Left ventricle myocardium superior (tissue), 1 donor: Measurements from ENCODE around the gene ACTL7B. TPM values are rescaled to one million over a fixed set of nuclear protein-coding genes. Genes with fewer than 3 reads are reported as not detected.
A peak's percentile ranks its signal among the peaks of the same experiment; 100 is the strongest.
"Not testable (repeated sequence)": the region's sequence is repeated elsewhere in the genome, so short reads cannot be mapped to it uniquely, and the experiment has no call there.

ENCODE experiments used
- ATAC-seq: fragments of 200-7000 bp; cut with Tn5 transposase; one replicate; pipeline ENCODE4 v1.9.1; 2020; ENCODE audit warnings: mild to moderate bottlenecking, moderate library complexity
- DNase-seq: peaks from one replicate; pipeline ENCODE4 v3.0.0-alpha.2; 2020
- intact Hi-C: fragments of 100-400 bp; cut with micrococcal nuclease; formaldehyde crosslinking; loops from one replicate; pipeline ENCODE4 v1.11.0; 2022
- long read RNA-seq: library from polyadenylated mRNA; unstranded; transcript quantifications from one replicate; pipeline ENCODE4 v2.0.0, GENCODE V29; 2021
- total RNA-seq: library from RNA; stranded (reverse); fragmentation: NEBNext Ultra II Directional; extraction: Animal tissue kit (Norgen Biotek cat#: 25700); gene quantifications from one replicate; pipeline ENCODE4 v1.2.1, GENCODE V29; 2021
- donor health status: DM: no; HTN: yes; CAD: no; lungs with severe emphysema.

ACTL7B gene, protein sequence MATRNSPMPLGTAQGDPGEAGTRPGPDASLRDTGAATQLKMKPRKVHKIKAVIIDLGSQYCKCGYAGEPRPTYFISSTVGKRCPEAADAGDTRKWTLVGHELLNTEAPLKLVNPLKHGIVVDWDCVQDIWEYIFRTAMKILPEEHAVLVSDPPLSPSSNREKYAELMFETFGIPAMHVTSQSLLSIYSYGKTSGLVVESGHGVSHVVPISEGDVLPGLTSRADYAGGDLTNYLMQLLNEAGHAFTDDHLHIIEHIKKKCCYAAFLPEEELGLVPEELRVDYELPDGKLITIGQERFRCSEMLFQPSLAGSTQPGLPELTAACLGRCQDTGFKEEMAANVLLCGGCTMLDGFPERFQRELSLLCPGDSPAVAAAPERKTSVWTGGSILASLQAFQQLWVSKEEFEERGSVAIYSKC
- not detected for total RNA-seq
- long read RNA-seq: 0 reads

DNA sequence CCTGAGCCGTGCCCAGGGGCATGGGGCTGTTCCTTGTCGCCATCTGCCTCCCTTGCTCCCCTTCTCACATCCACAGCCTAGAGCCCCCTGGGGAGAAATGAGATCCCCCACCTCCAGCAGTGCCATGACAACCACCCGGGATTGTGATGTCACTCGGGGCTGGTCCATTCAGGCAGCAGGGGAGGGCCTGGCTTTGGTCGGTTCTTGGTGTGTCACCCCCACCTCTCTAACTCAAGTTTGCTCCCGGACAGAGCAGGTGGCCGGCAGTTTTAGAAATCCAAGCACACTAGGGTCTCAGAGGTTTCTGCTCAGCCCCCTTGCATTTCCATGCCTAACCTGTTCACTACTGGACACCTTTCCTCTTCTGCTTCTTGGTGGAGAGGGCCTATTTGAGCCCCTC, at the start of gene ACTL7B:
ACTL7B (minus strand) TSS at position 99 of the 400 bp plus-strand sequence; CDS start at position 43, 56 bp downstream.
- DNase-seq: no peak
- no peak for ATAC-seq
- intact Hi-C loops: no loop called here

DNA sequence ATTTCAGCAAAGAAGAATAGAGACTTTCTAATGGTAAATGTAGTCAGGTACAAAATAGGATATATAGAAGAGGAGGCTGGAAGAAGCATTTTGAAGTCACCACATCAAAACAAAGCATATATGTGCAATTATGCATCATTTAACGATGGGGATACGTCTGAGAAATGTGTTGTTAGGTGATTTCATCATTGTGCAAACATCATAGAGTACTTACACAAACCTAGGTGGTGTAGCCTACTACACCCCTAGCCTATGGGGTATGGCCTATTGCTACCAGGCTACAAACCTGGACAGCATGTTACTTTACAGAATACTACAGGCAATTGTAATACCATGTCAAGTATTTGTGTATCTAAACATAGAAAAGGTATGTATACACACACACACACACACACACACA, 49.7 kb upstream of the ACTL7B start:
- intact Hi-C loops: no loop called here
- no peak for ATAC-seq
- no peak for DNase-seq

DNA sequence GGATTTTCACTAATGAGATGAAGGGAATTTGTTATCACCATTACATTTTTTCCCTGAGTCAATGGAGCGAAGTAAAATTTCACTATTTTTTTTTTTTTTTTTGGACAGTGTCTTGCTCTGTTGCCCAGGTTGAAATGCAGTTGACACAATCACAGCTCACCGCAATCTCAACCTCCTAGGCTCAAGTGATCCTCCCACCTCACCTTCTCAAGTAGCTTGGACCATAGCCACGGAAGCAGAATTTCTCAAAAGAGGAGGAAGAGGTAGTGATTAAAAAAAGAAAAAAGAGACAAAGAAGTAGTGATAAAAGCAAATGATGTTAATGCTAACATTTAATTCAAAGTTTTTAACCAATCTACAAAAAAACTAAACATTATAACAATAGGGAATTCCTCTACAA, 48.4 kb upstream of the ACTL7B start:
- intact Hi-C loops: no loop called here
- ATAC-seq: no peak
- no peak for DNase-seq

DNA sequence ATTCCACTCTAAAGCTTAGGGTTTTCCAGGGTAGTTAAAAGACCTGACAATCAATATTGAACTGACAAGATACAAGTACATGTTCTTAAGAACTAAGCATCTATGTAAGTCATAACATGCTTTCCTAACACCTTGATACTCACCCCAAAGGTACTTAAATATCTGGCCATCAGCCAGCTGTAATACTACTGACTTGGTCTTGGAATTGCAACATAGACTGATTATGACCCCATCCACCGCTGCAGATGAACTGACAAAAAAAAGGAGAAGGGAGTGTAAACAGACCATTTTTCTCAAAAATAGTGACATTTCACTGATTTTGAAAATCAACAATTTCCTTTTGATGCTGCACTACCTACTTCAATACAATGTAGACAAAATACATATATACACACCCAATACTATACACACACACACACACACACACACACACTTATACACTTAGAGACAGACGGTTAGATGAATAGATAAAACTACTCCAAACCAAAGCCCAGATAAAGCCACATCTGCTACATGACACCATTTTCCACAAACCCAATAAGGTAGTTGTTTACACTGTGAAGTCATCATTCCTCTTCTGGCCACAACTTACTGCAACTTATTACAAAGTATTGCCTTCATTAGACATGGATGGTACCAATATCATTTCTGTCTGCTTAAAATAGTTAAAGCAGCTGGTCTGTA, 47.8 kb upstream of the ACTL7B start:
- intact Hi-C loops: no loop called here
- ATAC-seq (no peak), DNase-seq (no peak)

DNA sequence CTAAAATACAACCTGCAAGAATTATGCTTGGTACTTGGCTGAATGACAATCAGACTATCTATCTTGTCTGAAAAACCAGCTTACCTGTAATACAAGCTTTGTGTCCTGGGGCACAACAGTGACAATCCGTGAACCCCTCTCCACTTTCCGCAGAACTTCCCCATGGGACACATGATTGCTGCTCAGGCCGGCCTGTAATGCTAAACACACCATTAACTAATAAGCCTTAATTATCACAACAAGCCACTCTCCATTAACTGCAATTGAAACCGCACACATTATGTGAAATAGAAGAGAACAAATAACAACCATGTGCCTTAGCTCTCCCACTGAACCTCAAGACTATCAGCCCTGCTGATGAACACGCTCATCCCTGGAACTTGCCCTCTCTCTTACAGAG, 44.4 kb upstream of the ACTL7B start:
- no peak for DNase-seq
- ATAC-seq: no peak
- intact Hi-C loops: no loop called here

DNA sequence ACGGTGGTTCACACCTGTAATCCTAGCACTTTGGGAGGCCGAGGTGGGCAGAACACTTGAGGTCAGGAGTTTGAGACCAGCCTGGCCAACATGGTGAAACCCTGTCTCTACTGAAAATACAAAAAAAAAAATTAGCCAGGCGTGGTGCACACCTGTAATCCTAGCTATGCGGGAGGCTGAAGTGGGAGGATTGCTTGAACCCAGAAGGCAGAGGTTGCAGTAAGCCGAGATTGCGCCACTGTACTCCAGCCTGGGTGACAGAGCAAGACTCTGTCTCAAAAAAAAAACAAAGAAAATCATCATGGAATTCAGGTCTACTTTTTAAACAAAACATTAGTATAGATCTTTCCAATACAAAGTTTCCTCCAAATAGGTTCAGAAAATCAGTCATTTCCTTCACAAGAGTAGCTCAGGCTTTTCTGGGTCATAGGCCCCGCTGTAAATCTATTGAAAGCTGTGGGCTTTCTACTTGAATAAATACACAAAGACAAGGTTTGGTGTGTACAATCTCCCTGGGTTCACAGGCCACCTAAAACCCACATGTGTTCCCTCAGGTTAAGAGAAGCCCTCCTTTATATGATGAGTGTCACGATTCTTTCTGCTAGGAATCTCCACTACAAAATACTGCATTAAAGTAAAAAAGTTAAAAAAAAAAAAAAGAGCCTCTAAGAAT, 43.4 kb upstream of the ACTL7B start:
- intact Hi-C loops, DNase-seq, ATAC-seq: not testable (repeated sequence)

DNA sequence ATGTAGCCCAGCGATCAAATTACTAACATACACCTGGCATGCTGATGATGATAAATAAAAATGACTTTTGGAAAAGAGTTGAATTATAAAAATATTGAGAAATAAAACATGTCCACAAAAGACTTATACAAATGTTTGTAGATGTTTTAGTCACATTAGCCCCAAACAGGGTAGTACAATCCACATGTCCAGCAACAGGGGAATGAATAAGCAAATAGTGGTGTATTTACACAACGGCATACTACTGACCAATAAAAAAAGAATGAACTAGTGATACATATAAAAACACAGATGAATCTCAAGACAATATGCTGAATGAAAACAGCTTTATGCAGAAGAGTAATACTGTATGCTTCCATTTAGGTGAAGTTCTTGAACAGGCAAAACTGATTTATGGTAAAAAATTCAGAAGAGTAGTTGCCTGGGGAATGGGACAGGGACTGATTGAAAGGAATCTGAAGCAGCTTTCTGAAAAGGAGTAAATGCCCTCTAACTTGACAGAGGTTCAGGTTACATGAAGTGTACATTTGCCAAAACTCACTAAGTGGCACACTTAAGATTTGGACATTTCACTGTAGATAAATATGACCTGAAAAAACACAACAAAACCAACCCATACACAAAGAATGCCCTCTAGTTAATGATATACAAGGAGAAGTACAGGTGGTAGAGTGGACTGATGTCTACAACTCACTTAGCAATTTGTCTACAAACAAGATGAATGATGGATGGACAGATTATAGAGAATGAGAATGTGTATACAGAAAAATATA, 41.7 kb upstream of the ACTL7B start:
- DNase-seq: no peak
- intact Hi-C loops: no loop called here
- no peak for ATAC-seq

DNA sequence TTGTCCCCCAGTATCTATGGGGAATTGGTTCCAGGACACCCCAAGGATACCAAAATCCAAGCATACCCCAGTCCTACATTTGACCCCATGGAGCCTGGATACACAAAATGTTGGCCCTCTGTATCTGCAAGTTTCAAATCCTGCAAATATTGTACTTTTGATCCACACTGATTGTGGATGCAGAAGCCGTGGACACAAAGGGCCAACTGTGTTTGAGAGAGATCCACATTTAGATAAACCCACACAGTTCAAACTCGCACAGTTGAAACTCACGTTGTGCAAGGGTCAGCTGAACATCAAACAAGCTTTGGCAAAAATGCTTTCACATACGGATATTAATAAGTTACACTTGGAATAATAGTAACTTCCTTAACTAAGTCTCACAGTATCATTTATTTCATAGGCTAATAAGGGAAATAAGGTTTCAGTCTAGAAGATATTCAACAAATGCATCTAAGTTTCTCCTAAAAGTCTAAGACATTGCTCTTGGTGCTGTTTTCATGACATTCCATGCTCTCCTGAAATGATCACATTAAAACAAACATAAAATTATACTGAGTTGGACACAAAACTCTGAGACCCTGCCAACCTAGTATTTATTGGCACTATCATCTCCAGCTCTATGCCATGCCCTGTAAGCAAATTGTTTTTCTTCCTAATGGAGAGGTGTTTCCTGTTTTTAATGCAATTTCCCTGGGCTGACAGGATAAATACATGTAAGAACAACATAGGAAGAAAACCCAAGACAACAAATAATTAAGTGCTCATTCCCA, 38.6 kb upstream of the ACTL7B start:
- no peak for ATAC-seq
- intact Hi-C loops: no loop called here
- no peak for DNase-seq

DNA sequence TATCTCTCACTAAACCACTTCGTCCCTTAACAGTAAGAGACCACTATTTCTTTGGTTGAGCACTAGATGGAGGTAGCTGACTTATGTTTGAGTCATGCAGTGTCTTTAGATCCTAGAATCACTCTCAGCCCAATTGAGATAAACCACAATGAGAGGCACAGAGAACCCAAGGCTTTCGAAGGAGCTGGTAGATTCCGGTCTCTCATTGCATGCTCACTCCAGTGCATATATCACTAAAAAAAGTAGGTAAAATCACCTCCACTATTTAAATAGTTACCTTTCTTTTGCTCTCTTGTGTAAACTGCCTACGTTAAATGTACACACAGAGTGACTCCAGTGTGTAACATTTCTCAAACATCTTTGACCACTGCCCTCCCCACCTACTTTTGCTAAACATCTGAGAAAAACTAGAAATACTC, 33.9 kb upstream of the ACTL7B start:
- intact Hi-C loops: no loop called here
- DNase-seq (no peak), ATAC-seq (peak; percentile 79)

DNA sequence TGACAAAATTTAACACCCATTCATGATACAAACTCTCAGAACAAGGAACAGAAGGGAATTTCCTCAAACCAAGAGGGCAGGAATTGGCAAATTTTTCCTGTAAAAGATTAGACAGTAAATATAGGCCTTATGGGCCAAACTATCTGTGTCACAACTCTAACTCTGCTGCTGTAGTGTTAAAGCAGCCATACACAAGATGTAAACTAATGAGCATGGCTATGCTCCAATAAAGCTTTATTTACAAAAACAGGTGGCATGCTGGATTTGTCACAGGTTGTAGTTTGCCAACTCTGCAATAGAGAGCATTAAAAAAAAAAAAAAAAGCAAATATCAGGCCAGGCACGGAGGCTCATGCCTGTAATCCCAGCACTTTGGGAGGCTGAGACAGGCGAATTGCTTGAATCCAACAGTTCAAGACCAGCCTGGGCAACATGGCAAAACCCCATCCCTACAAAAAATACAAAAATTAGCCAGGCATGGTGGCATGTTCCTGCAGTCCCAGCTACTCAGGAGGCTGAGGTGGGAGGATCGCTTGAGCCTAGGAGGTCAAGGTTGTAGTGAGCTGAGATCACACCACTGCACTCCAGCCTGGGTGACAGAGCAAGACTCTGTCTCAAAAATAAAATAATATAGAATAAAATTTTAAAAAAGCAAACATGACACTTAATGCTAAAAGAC, 30.9 kb upstream of the ACTL7B start:
- ATAC-seq, DNase-seq, intact Hi-C loops: not testable (repeated sequence)

DNA sequence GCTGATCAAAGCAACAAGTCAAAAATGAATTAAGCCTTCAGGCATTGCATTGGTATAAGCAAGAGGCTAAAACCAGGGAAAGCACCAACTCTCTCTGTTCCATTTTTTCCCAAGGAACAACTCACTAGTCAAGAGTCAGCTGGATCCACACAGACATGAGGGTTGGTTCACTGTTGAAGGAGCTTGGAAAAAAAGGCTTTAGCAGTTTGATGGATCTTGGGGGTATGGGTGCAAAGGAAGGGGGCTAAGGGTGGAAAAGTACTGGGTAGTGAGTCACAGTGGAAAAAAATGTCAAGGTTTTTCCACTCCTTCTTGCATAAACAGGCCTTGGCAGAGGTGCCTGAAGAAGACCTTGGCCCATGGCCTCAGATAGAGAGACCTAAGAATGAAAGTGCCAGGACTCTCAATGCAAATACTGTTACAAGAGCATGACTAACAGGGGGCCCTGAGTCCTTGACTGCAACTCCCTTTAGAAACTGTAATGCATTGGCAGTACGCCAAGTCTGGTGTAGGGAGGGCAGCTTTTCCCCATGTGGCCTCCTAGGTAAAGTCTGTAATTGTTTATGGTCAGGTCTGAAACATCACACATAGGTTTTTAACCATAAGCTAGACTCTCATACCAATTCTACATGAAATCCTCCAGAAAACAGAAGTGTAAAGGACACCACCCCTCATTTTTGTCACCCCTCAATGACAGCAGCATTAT, 30.0 kb upstream of the ACTL7B start:
- no peak for DNase-seq
- peak; percentile 63 for ATAC-seq
- intact Hi-C loops: no loop called here

DNA sequence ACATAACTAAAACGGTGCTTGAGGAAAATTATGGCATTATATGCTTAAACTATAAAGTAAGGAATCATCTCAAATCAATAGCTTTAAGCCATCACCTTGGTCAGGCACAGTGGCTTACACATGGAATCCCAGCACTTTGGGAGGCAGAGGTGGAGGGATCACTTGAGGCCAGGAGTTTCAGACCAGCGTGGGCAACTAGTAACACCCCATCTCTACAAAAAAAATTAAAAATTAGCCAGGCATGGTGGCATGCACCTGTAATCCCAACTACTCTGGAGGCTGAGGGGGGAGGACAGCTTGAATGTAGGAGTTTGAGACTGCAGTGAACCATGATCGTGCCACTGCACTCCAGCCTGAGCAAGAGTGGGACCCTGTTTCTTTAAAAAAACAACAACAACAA, 28.9 kb upstream of the ACTL7B start:
- intact Hi-C loops: no loop called here

DNA sequence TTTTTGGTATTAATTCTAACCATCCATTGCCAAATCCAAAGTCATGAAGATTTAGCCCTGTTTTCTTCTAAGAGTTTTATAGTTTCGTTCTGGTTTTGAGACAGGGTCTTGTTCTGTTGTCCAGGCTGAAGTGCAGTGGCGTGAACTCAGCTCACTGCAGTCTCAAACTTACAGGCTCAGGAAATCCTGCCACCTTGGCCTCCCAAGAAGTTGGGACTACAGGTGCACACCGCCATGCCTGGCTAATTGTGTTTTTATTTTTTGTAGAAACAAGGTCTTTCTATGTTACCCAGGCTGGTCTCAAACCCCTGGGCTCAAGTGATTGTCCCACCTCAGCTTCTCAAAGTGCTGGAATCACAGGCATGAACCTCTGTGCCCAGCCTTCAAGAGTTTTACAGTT, 27.3 kb upstream of the ACTL7B start:
- intact Hi-C loops: no loop called here
- ATAC-seq (no peak), DNase-seq (no peak)

More for the DNA sequence above, 28.9 kb upstream of the ACTL7B start:
- ATAC-seq (no peak), DNase-seq (no peak)

DNA sequence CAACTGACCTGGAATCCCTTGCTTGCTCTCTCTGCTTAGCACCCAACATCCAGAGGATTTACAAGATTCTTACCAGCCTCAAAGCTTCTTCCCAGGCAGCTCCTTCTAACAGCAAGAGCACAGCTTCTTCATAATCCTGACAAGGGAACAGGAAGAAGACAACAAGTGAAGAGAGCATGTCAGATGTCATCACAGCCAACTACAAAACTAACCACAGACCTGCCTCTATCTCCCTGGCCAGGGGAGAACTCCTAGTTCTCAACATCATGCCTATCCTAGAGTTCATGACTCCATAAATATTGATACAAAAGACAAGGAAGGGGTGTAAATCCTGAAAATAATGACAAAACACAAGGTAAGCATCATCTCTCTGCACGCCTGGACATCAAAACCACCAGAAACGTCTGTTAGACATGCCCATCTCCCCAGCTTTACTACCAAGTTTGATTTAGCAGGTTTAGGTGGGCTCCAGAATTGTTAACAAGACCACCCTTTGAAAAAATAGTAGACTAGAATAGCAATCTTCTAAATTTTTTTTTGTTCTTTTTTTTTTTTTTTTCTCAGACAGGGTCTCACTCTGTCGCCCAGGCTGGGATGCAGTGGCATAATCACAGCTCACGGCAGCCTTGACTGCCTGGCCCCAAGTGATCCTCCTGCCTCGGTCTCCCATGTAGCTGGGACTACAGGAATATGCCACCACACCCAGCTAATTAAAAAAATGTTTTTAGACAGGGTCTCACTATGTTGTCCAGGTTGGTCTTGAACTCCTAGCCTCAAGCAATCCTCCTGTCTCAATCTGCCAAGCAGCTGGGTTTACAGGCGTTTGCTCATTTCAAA, 26.5 kb upstream of the ACTL7B start:
- intact Hi-C loops: no loop called here

DNA sequence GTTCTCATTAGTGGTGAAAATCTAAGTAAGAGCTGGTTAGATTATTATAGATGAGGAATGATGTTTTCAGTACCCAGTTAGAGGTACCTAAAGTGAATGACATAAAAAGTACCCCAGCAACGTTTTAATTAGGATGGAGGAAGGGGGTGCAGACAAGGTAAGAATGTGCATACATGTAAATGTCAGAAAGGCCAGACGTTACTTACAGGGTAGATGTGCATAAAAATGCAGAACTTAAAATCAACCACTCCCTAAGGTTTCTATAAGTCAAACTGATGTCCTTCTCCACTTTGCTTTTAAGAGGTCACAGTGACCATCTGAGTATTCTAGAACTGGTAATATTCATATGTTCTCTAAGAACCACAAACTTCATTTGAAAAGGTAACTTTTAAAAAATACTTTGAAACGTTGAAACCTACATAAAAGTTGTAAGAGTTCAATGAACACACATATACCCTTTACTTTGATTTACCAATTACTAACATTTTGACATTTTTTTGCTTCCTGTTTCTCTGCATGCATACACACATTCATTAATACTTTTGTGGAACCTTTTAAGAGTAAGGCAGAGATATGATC, 25.0 kb upstream of the ACTL7B start:
- no peak for ATAC-seq
- intact Hi-C loops: no loop called here

More for the DNA sequence above, 26.5 kb upstream of the ACTL7B start:
- ATAC-seq (no peak), DNase-seq (no peak)

DNA sequence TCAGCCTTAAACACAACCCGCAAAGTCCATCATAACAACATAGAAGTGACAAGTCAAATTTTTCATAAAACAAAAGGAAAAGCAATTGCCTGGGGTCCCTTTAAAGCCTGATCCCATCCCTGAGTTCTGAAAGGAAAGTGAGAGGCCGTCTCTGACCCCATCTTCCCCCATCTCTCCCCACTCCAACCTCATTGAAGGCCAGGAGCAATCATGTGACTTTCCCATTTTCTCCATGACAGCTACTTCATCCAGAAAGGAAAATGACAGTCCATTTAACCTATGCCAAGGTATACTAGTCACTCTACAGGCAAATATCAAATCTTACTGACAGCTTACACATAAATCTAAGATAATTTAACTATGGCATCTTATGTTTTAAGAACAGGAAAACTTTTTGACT, 21.7 kb upstream of the ACTL7B start:
- intact Hi-C loops: no loop called here
- DNase-seq: no peak
- no peak for ATAC-seq

More for the DNA sequence above, 25.0 kb upstream of the ACTL7B start:
- DNase-seq: no peak
